ENCODE data around the gene MOAP1. TPM values are rescaled to one million over a fixed set of nuclear protein-coding genes. Genes with fewer than 3 reads are reported as not detected.
"Not testable (repeated sequence)": the region's sequence is repeated elsewhere in the genome, so short reads cannot be mapped to it uniquely, and the experiment has no call there.

MOAP1 gene
- total RNA-seq, 1 experiment from 2014 or later: 32.4 TPM

DNA sequence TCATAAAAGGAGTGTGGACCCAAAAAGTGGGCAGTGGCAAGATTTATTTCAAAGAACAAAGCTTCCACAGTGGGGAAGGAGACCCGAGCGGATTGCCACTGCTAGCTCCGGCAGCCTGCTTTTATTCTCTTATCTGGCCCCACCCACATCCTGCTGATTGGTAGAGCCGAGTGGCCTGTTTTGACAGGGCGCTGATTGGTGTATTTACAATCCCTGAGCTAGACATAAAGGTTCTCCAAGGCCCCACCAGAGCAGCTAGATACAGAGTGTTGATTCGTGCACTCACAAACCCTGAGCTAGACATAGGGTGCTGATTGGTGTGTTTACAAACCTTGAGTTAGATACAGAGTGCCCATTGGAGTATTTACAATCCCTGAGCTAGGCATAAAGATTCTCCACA is 15.1 kb downstream of the MOAP1 start:
- POLR2A ChIA-PET (ENCODE audit: low non-redundant PET): interaction anchor here (0.6 kb wide), 1 partner anchor 954 kb away, joined by 3 read pairs; no protein-coding TSS in a partner anchor
- H3K36me3 ChIP-seq (ENCODE audit: insufficient read depth, low read length, poor library complexity, severe bottlenecking); H3K9me3 ChIP-seq (ENCODE audit: low read depth, low read length, poor library complexity, severe bottlenecking); intact Hi-C loops (cut with micrococcal nuclease; ENCODE audit: unreplicated experiment); BruUV-seq (replicated peaks); H3K4me3 ChIP-seq (ENCODE audit: low read depth, low read length, poor library complexity, severe bottlenecking); H3K27me3 ChIP-seq (replicated peaks; ENCODE audit: insufficient read depth, low read depth, low read length, poor library complexity); H3K4me1 ChIP-seq (ENCODE audit: insufficient read depth, low read length, poor library complexity, severe bottlenecking); H3K27ac ChIP-seq (ENCODE audit: low read depth, low read length, poor library complexity, severe bottlenecking); CTCF ChIA-PET; DNase-seq (ENCODE audit: low spot score): not testable (repeated sequence)

DNA sequence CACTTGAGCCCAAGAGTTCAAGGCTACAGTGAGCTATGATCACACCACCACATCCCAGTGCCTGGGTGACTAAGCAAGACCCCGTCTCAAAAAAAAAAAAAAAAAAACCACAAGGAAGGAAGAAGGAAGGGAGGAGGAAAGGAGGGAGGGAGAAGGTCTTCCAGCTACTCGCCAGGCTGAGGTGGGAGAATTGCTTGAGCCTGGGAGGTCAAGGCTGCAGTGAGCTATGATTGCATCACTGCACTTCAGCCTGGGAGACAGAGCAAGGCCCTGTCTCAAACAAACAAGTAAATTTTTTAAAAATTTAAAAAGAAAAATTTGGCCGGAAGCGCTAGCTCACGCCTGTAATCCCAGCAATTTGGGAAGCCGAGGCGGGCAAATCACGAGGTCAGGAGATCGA is 16.1 kb downstream of the MOAP1 start:
- DNase-seq (ENCODE audit: low spot score); H3K27ac ChIP-seq (ENCODE audit: low read depth, low read length, poor library complexity, severe bottlenecking); BruUV-seq (replicated peaks); CTCF ChIA-PET; H3K4me1 ChIP-seq (ENCODE audit: insufficient read depth, low read length, poor library complexity, severe bottlenecking); H3K27me3 ChIP-seq (replicated peaks; ENCODE audit: insufficient read depth, low read depth, low read length, poor library complexity); intact Hi-C loops (cut with micrococcal nuclease; ENCODE audit: unreplicated experiment); H3K4me3 ChIP-seq (ENCODE audit: low read depth, low read length, poor library complexity, severe bottlenecking); H3K36me3 ChIP-seq (ENCODE audit: insufficient read depth, low read length, poor library complexity, severe bottlenecking); H3K9me3 ChIP-seq (ENCODE audit: low read depth, low read length, poor library complexity, severe bottlenecking): not testable (repeated sequence)
- POLR2A ChIA-PET (ENCODE audit: low non-redundant PET): interaction anchor here (0.7 kb wide), 2 partner anchors 15 to 21 kb away, joined by 3 to 4 read pairs; no protein-coding TSS in a partner anchor

DNA sequence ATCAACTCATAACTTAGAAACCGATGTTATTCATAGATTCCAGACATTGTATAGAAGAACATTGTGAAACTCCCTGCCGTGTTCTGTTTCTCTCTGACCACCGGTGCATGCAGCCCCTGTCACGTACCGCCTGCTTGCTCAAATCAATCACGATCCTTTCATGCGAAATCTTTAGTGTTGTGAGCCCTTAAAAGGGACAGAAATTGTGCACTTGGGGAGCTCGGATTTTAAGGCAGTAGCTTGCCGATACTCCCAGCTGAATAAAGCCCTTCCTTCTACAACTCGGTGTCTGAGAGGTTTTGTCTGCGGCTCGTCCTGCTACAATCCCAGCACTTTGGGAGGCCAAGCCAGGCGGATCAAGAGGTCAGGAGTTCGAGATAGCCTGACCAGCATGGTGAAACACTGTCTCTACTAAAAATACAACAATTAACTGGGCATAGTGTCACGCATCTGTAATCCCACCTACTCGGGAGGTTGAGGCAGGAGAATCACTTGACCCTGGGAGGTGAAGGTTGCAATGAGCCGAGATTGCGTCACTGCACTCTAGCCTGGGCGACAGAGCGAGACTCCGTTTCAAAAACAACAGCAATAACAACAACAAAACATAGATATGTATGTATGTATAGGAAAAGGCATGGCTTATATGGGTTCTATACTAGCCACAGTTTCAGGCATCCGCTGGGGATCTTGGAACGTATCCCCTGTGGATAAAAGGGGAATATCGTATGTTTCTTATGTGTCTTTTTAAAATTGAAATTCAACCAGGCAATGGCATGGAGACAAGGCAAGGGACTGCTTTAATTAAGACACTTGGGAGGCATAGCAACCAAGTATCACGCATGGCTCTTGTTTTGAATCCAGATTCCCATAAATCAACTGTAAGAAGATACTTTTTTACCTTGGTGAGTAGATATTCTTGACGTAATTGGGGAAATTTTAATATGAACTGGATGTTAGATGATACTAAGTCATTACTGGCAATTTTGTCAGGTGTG is 19.1 kb downstream of the MOAP1 start:
- CTCF ChIA-PET; BruUV-seq (replicated peaks); H3K4me1 ChIP-seq (ENCODE audit: insufficient read depth, low read length, poor library complexity, severe bottlenecking); H3K9me3 ChIP-seq (ENCODE audit: low read depth, low read length, poor library complexity, severe bottlenecking); H3K27ac ChIP-seq (ENCODE audit: low read depth, low read length, poor library complexity, severe bottlenecking); H3K4me3 ChIP-seq (ENCODE audit: low read depth, low read length, poor library complexity, severe bottlenecking); H3K27me3 ChIP-seq (replicated peaks; ENCODE audit: insufficient read depth, low read depth, low read length, poor library complexity); H3K36me3 ChIP-seq (ENCODE audit: insufficient read depth, low read length, poor library complexity, severe bottlenecking); POLR2A ChIA-PET (ENCODE audit: low non-redundant PET); DNase-seq (ENCODE audit: low spot score); intact Hi-C loops (cut with micrococcal nuclease; ENCODE audit: unreplicated experiment): not testable (repeated sequence)

DNA sequence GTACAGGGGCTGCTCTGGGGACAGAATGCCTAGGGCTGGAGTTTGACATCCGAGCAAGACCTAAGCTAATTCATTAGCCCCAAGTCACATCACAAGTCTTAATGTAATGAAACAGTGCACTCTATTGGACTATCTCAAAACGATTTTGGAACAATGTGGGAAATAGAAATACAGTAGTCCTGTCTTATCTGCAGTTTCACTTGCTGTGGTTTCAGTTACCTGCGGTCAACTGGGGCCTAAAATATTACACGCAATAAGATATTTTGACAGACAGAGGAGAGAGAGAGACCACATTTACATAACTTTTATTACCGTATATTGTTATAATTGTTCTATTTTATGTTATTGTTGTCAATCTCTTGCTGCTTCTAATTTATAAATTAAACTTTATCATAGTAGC is 21.1 kb downstream of the MOAP1 start:
- Histone ChIP-seq H3K4me3 (ENCODE audit: low read depth, low read length, poor library complexity, severe bottlenecking) (no peak overlapping the region), H3K4me1 (ENCODE audit: insufficient read depth, low read length, poor library complexity, severe bottlenecking) (no peaks in the 10 kb centered on the region), H3K27me3 (replicated peaks; ENCODE audit: insufficient read depth, low read depth, low read length, poor library complexity) (no peaks in the 10 kb centered on the region), H3K36me3 (ENCODE audit: insufficient read depth, low read length, poor library complexity, severe bottlenecking) (no peaks in the 10 kb centered on the region), H3K27ac (ENCODE audit: low read depth, low read length, poor library complexity, severe bottlenecking) (no peak overlapping the region), H3K9me3 (ENCODE audit: low read depth, low read length, poor library complexity, severe bottlenecking) (no peaks in the 10 kb centered on the region)
- intact Hi-C loops (cut with micrococcal nuclease; ENCODE audit: unreplicated experiment): no loop called here
- no peak for DNase-seq (ENCODE audit: low spot score)
- TF ChIP-seq, protein P1, sequence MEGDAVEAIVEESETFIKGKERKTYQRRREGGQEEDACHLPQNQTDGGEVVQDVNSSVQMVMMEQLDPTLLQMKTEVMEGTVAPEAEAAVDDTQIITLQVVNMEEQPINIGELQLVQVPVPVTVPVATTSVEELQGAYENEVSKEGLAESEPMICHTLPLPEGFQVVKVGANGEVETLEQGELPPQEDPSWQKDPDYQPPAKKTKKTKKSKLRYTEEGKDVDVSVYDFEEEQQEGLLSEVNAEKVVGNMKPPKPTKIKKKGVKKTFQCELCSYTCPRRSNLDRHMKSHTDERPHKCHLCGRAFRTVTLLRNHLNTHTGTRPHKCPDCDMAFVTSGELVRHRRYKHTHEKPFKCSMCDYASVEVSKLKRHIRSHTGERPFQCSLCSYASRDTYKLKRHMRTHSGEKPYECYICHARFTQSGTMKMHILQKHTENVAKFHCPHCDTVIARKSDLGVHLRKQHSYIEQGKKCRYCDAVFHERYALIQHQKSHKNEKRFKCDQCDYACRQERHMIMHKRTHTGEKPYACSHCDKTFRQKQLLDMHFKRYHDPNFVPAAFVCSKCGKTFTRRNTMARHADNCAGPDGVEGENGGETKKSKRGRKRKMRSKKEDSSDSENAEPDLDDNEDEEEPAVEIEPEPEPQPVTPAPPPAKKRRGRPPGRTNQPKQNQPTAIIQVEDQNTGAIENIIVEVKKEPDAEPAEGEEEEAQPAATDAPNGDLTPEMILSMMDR (conservative IDR thresholded peaks at IDR 0.05; ENCODE audit: low read depth, low read length): no peak
- no peak for TF ChIP-seq EZH2 (IDR thresholded peaks at IDR 0.05; ENCODE audit: borderline replicate concordance, low read depth, low read length, poor library complexity, severe bottlenecking)
- no TSS peak for BruUV-seq (replicated peaks)
- ChIA-PET POLR2A (ENCODE audit: low non-redundant PET) (no interaction called here), CTCF (interaction anchor here (1.4 kb wide), 1 partner anchor 50 kb away, joined by 11 read pairs; no protein-coding TSS in a partner anchor)
